COLO668 (cell line): ENCODE results near the gene SPDYE1.

Experiments
- DNase-seq: peaks from one replicate; lab custom pipeline; 2025; ENCODE audit not compliant: unreplicated experiment; lab: John Stamatoyannopoulos, UW

Gene SPDYE1

DNA sequence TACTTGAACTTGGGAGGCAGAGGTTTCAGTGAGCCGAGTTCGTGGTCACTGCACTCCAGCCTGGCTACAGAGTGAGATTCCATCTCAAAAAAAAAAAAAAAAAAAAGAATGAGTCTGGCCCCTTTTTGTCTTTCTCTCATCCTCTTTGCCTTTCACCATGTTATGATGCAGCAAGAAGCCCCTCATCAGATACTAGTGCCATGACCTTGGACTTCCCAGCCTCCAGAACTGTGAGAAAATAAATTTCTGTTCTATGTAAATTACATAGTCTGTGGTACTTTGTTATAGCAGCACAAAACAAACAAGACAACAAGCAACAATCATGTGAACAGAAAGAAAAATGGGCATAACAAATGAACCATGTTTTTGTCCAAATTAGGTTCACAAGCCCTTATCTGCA, 44.5 kb downstream of the SPDYE1 start:
- no peak for DNase-seq

DNA sequence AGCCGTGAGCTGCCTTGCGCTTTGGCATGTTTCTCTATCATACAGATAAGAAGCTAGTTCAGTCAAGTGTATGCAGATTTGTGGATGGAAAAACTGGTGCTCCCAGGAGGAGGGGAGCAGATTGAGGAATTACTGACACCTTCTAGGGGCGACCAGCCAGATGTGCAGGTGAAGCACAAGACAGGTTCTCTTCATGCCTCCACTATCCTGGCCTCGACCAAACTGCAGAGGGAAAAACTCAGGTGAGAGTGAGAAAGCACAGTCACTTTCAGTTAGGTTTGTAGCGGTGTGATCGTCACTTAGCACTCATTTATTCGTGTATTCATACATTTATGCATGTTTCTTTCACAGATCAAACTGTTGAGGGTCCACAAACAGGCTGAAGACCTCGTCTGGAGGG, 46.2 kb downstream of the SPDYE1 start:
- DNase-seq: no peak

DNA sequence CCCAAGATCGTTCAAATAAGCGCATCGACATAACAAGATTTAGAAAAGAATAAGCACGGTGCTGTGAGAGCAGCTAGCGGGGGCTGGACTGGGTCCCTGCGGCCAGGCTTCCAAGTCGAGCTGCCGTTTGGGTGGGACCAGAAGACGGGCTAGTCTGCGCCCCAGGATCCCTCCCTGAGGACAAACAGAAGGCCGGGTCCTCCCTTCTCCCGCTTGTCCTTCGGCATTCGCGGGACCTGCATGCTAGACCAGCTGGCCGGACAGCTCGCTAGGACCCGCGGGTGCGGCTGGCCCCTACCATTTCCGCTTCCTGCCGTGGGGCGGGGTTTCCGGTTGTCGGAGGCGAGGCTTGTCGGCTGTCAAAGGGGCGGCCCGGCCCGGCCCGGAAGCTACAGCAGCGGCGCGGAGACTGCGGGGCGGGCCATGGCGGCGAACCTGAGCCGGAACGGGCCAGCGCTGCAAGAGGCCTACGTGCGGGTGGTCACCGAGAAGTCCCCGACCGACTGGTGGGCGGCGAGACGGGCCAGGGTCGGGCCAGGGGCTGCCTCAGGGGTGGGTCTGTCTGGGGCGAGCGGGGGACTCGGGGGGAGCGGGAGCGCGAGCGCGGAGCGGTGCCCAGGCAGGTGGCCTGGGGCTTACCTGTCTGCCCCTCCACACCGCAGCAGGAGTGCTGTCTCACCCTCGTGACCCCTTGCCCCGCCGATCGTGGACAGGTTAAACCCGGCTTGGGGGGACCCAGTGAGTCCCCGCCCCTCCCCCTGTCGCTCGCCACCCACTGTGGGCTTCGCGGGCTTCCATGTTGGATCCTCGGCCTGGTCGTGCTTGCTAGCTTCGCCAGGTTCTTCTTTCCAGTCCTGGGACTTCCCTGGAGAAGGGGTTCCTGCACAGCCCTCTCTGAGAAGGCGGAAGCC, 46.9 kb downstream of the SPDYE1 start, which contains the start of gene DBNL:
Gene DBNL (plus strand): TSS at position 388 of the 911 bp plus-strand sequence. CDS start 36 bp downstream, at position 424.
- DNase-seq: peak; percentile 98

DNA sequence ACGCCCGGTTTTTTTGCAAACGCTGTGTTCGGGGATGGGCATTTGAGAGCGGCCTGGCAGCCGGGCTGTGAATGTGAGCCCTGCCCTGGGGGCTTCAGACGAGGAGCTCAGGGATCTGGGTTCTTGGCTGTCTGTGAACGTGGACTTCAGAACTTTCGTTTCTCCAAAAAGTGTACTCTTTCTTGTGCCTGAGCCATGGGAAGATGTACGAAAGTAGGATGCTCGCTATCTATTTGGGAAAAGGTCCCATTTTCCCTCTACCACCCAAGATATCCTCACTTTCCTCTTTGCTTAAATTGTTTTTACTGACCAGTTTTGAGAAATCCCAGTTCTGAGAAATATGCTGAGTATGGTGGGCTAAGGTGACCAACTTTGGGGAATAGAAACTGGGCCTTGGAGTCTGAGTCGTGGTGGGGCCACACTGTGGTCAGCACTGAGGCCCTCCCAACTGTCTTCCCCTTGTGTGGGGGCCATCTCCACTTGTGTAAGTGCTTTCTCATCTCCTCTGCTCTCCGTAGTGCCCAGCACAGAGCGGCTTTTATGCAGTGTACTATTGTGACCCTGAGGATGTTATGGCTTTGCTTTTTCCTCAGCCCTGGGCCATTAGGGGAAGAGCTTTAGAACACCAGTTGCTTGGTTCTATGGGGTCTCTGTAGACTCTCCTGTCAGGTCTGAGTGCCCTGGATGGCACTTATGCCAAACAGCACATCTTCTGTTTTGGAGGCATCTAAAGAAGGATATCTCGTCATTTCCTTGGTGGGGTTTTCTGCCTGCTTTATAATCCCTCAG, 47.7 kb downstream of the SPDYE1 start:
- DNase-seq: no peak

DNA sequence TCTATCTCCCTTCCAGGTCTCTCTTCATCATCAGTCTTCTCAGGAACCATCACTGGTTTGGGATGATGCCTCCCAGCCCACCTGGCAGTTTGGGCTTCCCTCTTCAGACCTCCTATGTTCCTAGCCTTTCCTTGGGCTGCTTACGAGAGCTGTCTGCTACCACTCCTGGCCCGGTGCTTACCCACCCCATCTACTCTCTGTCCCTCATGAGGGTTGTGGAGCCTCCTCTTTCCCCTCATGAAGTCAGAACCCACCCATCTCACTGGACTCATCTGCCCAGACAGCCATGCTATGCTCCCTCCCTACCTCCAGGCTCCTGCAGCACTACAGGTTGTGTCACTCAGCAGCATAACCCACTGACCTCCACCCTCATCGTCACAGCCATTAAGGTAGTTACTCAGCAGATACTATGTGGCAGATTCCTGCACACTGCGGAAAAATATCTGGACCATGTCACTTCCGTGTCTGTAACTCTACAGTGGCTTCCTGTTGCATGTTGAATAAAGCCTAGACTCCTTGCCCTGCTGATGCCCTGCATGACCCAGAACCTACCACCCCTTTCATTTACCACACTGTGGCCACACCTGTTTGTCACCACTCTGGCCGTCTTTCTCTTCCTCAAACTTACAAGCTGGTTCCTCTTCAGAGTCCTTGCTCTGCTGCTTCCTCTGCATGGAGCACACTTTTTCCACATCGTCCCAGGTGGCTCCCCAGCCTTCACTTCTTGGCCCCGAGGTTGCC, 48.8 kb downstream of the SPDYE1 start:
- no peak for DNase-seq

DNA sequence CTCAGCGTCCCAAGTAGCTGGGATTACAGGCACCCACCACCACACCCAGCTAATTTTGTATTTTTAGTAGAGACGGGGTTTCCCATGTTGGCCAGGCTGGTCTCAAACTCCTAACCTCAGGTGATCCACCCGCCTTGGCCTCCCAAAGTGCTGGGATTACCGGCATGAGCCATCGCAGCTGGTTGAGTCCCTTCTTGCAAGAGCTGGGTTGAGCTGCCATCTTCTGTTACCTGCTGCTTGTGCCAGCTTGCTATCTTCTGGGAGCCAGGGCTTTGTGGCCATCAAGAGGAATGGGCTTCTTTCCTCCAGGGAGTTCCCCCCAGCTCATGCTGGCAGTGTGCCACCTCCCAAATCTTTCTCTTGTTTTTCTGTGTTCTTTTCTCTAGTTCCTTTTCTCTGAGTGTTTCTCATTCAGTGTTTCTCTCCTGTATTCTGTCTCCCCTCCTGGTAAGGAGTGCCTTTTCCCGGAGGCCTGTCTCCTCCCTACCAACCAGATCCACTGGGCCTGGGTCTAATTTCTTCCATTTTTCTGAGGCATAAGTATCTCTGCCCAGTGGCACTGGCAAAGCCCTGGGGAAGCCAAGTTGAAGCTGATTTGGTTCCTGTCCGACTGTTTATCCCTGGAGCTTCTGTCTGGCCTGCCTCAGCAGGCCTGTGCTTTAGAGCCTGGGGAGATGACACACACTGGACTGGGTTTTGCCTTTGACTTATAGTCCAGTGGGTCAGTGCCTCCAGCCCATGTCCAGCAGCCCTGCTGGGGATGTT, 50.5 kb downstream of the SPDYE1 start:
- no peak for DNase-seq

DNA sequence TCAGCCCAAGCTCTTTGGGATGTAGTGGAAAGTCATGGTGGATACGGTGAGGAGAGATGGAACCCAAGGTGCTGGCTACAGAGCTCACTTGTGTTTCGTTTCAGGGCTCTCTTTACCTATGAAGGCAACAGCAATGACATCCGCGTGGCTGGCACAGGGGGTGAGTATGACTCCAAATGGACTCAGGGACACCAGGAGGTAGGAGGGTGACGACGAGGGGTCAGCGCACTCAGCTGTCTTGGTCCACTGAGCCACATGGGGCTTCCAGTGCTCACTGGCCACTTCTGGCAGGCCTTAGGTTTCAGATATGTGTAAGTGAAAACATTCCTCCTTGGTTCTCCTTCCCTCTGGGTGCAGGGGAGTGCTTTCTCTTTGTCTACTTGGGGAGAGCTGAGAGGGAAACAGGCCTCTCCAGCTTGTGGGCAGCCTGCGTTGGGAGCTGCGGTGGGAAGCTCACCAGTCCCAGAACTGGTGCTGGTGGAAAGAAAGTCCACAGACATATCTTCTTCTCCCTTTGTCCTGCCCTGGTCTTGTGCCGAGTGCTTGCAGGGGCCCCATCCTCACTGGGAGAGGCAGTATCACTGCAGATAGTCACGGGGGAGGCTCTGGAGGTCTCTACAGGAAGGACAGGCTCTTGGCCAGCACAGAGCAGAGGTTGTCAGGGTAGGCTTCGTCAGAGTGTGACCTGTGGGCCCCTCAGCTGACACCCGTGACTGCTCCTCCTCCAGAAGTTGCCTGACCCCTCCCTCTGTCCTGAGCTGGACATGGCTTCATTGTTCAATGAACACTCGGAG, 52.6 kb downstream of the SPDYE1 start:
- no peak for DNase-seq

DNA sequence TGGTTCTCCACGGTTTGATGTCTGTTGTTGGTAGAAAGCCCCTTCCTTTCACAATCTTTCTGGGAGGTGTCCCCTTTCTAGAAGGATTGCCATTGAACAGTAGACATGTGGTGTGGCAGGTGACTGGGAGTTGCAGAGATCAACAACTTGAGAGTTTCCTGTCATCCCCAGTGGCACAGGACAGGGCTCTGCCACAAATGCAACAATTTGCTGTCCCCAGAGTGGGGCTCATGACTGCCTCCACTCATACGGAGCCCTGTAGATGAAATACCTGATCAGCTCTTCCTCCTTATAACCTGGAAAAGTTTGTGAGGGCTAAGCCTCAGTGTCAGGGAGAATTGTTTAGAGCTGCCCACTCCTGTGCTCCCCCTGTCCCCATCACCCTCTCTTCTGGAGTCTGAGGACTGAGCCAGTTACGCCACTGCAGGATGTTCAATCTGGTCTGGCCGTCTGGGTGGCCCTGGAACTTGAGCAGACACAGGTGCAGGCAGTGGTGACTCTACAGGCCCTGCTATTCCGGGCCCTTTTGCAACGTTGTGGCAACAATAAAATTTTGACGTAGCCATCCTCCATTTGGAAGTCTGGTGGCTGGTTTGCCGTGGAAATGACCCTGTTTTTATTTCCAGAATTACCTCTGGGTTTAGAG, 53.3 kb downstream of the SPDYE1 start:
- DNase-seq: no peak

DNA sequence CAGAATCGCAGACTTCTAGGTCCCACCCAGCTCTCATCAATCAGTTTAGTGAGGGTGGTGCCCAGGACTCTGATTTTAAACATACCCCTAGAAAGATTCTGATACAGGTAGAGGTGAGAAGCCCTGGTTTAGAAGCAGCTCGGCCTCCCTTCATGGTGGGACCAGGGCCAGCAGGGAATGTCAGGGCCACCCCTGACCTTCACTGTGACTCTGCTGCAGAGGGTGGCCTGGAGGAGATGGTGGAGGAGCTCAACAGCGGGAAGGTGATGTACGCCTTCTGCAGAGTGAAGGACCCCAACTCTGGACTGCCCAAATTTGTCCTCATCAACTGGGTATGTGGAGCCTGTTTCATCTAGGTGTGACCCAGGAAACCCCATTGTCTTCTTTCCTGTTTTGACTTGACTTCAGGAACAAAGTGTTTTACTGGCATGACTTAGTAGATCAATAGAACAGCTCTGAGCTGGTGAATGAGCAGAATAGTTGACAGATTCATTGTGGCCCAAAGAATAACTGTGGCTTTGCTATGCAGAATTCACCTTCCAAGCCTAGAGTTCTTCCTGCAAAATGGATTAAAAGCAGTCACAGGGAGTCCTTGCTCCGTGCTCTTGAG, 54.0 kb downstream of the SPDYE1 start:
- no peak for DNase-seq

DNA sequence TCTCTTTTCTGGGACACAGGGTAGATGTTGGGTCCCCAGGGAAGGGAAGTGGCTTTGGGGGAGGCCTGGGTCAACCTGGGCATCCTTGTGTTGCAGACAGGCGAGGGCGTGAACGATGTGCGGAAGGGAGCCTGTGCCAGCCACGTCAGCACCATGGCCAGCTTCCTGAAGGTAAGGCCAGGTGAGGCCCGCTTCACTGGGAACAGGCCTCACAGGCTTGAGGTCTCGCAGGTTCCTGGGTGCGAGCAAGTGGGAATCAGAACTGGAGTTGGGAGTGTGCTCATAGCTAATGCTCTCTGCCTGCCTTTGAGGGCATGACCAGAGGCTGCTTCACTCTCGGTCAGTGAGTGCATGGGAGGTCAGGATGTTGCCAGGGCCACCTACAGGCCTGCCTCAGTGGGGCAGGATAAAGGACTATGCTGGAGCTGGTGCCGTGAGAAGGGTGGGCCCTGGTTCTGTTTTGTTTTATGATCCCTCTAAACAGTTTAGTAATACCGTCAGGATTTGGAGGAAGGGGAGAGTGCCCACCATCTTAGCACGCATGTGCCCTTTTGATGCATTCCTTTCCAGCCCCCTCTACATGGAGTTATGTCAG, 55.2 kb downstream of the SPDYE1 start:
- no peak for DNase-seq

DNA sequence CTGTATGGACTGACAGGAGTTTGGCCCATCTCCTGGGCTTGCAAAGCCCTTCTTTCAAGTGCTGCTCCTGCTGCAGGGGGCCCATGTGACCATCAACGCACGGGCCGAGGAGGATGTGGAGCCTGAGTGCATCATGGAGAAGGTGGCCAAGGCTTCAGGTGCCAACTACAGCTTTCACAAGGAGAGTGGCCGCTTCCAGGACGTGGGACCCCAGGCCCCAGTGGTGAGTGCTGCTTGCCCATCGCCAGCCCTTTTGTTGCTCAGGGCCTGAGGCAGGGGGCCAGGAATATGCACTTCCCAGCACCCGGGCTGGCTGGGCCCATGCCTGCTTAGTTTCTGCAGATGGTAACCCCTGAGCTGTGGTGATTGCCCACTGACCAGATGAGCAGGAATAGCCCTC, 59.0 kb downstream of the SPDYE1 start:
- no peak for DNase-seq

DNA sequence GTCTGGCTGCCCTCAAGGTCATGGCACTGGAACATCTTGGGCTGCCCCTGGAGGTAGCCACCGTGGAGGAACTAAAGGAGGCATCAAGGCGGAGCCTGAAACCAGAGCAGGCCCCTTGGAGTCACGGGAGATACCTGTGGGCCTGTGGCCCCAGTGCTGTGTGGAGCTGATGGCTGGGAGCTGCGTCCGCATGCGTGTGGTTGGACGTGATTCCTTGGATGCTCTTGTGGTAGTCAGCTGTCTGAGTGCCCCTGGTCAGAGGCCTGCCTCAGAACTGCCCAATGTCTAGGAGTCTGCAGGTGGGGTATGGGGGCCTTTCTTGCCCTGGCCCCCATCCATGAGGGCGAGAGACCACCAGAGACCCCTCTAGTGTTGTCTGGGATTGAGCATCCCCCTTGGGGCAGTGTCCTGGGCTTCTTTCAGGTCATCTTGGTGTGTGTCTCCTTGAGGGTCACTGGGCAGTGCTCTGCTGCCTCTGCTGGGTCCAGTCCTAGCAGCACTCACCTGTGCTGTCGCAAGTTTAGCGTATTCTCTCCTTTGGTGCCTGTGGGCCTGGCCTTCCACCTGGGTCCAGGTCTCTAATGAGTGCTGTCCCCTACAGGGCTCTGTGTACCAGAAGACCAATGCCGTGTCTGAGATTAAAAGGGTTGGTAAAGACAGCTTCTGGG, 59.6 kb downstream of the SPDYE1 start:
- DNase-seq: no peak

DNA sequence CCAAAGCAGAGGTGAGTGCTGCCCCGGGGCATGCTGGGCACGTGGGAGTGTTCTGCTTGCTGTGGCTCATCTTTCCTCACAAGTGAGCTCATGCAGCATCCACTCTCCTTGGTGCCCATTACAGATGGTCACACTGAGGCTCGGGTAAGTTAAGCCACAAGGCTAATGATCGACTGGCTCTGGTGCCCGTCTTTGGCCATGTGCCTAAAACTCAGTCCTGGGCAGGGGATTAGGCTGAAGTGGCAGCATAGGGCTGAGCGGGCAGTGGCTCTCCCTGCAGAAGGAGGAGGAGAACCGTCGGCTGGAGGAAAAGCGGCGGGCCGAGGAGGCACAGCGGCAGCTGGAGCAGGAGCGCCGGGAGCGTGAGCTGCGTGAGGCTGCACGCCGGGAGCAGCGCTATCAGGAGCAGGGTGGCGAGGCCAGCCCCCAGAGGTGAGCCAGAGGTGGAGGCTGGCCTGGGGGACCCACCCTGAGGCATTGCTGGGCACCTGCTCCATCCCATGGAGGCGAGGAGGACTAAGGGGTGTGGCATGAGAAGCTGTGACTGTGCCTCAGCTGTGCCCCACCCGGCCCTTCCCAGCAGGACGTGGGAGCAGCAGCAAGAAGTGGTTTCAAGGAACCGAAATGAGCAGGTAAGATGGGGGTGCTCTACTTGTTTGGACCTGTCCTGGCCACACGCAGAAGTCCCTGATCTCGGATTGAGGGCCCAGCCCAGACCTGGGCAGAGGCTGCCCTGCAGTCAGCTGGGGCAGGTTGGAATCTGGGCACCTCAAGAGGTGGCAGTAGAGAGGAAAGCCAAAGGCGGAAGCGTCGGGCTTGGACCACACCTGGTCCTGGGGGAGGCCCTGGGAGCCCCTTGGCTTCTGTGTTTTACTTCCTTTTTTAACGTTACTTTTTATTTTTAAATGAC, 60.4 kb downstream of the SPDYE1 start:
- DNase-seq: no peak

DNA sequence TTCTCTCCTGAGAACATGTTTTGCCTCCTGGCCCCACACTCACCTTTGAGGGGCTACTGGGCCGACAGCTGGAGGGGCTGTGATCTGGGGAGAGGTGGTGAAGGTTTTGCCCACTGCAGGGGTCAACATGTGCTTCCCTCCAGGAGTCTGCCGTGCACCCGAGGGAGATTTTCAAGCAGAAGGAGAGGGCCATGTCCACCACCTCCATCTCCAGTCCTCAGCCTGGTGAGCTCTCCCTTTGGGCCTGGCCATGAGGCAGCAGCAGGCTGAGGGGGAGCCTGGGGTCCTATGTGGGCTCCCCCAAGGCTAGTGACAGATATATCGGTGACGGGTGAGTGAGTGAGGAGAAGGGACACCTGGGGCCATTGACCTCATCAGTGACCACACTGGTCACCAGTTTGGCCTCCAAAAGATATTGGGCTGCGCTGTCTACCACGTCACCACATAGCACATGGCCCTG, 61.1 kb downstream of the SPDYE1 start:
- DNase-seq: no peak

DNA sequence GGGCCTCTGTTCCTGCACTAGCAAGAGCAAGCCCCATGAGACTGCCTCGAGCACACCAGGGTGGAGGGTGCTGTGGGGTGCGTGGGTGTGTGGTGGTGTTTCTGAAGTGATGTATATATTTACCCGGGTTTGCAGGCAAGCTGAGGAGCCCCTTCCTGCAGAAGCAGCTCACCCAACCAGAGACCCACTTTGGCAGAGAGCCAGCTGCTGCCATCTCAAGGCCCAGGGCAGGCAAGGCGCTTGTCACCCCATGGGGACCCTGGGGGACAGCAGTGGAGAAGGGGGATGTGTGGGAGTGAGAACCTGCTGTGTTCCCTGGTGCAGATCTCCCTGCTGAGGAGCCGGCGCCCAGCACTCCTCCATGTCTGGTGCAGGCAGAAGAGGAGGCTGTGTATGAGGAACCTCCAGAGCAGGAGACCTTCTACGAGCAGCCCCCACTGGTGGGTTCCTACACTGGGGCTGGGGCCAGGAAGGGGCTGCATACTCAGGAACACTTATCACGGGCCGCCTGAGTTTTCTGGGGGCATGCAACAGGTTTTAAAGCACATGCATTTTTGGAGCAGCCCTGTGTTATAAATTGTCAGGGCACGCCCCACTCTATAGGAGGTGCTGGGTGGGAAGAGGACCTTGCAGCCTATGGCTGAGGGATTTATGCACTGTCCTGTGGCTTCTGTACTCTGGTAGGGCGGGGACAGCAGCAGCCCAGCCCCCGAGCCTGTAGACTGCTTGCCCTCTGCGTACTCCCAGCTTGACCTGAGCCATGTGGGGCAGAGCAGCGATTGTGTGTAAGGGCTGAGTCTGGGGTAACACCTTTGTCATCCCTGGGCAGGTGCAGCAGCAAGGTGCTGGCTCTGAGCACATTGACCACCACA, 61.8 kb downstream of the SPDYE1 start:
- no peak for DNase-seq
